GM18858 (cell line): ENCODE measurements around the gene SLC25A42.
"Not testable (repeated sequence)": the region's sequence is repeated elsewhere in the genome, so short reads cannot be mapped to it uniquely, and the experiment has no call there.

ENCODE experiments used
- ATAC-seq: cut with Tn5 transposase; IDR thresholded peaks from one replicate; pipeline ENCODE4 v1.9.1; 2021; ENCODE audit not compliant: unreplicated experiment

SLC25A42 gene

DNA sequence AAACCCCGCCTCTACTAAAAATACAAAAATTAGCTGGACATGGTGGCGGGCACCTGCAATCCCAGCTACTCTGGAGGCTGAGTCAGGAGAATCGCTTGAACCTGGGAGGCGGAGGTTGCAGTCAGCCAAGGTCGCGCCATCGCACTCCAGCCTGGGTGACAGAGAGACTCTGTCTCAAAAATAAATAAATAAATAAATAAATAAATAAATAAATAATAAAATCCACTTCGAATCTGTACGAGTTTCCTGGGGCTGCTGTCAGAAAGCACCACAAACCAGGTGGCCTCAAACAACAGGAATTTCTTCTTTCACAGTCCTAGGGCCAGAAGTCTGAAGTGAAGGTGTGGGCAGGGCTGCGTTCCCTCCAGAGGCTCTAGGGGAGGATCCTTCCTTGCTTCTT lies 38.8 kb downstream of the SLC25A42 start:
- ATAC-seq: not testable (repeated sequence)

DNA sequence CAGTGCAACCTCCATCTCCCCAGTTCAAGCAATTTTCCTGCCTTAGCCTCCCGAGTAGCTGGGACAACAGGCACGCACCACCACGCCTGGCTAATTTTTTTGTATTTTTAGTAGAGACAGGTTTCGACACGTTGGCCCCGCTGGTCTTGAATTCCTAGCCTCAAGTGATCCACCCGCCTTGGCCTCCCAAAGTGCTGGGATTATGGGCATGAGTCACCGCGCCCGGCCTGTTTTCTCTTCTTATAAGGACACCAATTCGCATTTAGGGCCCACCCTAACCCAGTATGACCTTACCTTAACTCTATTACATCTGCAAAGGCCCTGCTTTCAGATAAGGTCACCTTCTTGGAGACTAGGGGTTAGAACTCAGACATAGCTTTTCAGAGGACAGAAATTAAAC lies 39.4 kb downstream of the SLC25A42 start:
- ATAC-seq: no peak

GRCh38 chr19:19105365-19106055 lies 41.7 kb downstream of the SLC25A42 start:
- no peak for ATAC-seq

GRCh38 chr19:19106056-19106551 lies 42.3 kb downstream of the SLC25A42 start:
- no peak for ATAC-seq

- not testable (repeated sequence) for ATAC-seq
Measured at GRCh38 chr19:19106938-19107337, 43.1 kb downstream of the SLC25A42 start.

GRCh38 chr19:19107654-19108053 lies 43.9 kb downstream of the SLC25A42 start:
- no peak for ATAC-seq

GRCh38 chr19:19109601-19110000 lies 45.8 kb downstream of the SLC25A42 start:
- no peak for ATAC-seq

DNA sequence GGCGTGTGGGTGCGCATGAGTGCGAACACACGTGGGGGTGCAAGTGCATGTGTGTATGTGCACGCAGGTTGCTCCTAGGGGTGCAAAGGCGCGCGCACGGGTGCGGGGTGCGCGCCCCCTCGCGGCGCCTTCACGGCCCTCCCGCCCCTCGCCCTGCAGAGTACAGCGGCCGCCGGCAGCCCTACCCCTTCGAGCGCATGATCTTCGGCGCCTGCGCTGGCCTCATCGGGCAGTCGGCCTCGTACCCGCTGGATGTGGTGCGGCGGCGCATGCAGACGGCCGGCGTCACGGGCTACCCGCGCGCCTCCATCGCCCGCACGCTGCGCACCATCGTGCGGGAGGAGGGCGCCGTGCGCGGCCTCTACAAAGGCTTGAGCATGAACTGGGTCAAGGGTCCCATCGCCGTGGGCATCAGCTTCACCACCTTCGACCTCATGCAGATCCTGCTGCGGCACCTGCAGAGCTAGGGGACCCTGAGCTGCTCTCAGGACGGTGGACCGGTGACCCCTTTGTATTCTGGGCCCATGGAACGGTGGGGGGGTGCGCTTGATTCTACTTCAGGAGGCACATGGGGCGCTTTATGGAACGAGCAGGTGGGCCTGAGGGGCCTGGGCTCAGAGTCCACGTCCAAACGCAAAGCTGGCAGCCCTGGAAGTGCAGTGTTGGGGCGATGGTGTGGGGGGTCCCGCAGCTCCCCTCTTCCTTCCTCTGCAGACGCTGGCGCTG lies 46.8 kb downstream of the SLC25A42 start:
- no peak for ATAC-seq

- ATAC-seq: no peak
Measured at GRCh38 chr19:19111136-19111835, 47.5 kb downstream of the SLC25A42 start.

- no peak for ATAC-seq
Measured at GRCh38 chr19:19111967-19112580, 48.3 kb downstream of the SLC25A42 start.

GRCh38 chr19:19113040-19113626 lies 49.3 kb downstream of the SLC25A42 start:
- ATAC-seq: no peak

GRCh38 chr19:19115954-19116353 lies 52.2 kb downstream of the SLC25A42 start:
- ATAC-seq: no peak

DNA sequence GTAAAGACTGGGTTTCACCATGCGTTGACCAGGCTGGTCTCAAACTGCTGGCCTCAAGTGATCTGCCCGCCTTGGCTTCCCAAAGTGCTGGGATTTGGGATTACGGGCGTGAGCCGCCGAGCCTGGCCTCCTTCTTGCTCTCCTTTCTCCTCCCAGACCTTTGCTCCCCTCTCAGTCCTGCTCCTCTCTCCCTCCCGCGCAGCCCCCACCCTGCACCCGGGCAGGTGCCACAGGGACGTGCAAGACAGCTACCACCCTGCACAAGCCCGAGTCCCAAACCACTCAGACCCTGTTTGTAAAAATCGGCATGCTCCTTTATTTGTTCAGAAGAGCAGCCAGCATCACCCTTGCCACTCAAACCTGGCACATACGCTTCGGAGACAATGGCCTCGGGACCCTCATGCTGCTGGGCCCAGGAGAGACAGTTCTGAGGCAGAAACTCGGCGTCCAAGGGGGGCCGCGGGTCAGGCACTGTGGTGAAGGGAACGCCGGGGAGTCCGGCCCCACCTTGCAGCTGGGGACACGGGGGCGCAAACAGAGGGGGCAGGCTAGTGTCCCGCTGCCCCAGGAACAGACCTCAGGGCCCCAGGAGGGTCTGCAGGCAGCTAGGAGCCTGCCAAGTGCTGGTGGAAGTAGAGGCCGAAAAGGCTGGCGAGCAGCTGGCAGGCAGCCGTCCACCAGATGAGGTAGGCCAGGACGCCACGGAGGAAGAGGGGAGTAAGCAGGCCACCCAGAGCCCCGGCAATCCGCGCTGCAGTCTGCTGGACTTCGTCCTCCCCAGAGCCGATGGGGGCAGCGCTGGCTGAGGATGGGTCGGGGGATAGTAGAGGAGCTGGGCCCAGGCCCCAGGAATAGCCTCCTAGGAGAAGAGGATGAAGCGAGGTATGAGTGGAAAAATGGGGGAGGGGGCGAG lies 55.8 kb downstream of the SLC25A42 start:
- no peak for ATAC-seq

- ATAC-seq: no peak
Measured at GRCh38 chr19:19120308-19121231, 56.8 kb downstream of the SLC25A42 start.

DNA sequence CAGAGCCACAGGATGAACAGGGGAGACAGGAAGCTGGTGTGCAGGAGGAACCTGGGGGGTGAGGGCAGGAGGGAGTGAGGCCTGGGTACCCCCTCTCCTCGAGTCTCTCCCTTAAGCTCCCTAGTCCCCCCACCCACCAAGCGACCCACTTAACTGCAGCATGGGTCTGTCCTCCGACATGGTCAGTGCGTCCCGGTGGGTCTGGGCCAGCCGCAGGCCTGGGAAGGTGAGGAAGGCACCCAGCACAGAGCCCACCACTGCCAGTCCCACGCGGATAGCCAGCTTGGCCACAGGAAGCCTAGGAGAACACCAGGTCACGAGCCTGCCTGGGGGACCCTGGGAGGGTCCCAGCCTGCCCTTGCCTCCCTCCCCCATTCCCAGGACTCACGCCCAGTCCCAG lies 57.6 kb downstream of the SLC25A42 start:
- ATAC-seq: no peak

GRCh38 chr19:19122902-19123301 lies 59.1 kb downstream of the SLC25A42 start:
- ATAC-seq: no peak

- no peak for ATAC-seq
Measured at GRCh38 chr19:19123386-19123785, 59.6 kb downstream of the SLC25A42 start.

DNA sequence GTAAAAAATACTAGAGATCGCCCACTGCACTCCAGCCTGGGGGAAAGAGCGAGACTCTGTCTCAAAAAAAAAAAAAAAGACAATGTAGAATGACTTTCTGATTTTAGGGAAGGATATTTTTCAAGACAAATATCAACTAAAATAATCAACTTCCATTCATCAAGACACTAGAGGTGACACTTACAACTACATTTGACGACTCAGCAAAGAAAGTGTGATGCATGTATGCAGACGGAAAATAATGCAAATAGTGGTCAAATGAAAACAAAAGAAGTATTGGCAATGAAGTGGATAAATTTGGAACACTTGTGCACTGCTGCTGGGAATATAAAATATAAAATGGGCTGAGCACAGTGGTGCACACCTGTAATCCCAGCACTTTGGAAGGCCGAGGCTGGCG lies 62.3 kb downstream of the SLC25A42 start:
- no peak for ATAC-seq

DNA sequence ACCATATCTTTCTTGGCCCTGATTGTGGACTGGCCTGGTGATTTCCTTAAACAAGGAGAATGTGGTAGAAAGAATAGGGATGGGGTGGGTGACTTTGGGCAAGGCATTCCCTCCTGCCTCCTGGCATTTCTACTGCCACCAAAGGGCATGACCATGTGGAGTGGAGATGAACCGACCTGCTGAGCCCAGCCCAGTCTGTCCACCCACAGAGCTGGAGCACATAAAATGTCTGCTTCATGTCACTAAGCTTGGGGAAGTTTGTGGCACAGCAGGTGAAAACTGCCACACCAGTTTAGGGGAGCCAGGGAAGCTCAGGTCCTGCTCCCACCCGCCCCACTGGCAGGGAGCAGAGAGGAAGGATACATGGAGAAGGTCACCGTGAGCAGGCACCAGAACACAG lies 68.2 kb downstream of the SLC25A42 start:
- no peak for ATAC-seq
